Smooth muscle cell (in vitro differentiated cells): ENCODE data around the gene BNIPL. TPM values are rescaled to one million over a fixed set of nuclear protein-coding genes. Genes with fewer than 3 reads are reported as not detected.

Source experiments
- DNase-seq: peaks from one replicate; lab custom pipeline; 2025; ENCODE audit not compliant: unreplicated experiment; lab: John Stamatoyannopoulos, UW
- H2AFZ ChIP-seq: fragments of 200-600 bp; sonication (generic); 2 replicates; pipeline ENCODE4 v1.6.0; 2016; ENCODE audit warnings: antibody characterized with exemption, low read depth, mild to moderate bottlenecking
- H3F3A ChIP-seq: fragments of 200-600 bp; sonication (generic); 2 replicates; pipeline ENCODE4 v1.6.0; 2017; ENCODE audit warnings: antibody characterized with exemption, low read depth
- H3K27ac ChIP-seq: fragments of 200-600 bp; sonication (generic); 2 replicates; pipeline ENCODE4 v1.5.1; 2016; ENCODE audit warnings: low read depth, mild to moderate bottlenecking
- H3K27me3 ChIP-seq: fragments of 200-600 bp; sonication (generic); 2 replicates; pipeline ENCODE4 v1.6.1; 2016; ENCODE audit warnings: low read depth, mild to moderate bottlenecking
- H3K36me3 ChIP-seq: fragments of 200-600 bp; sonication (generic); 2 replicates; pipeline ENCODE4 v1.5.1; 2016; ENCODE audit warnings: low read depth
- H3K4me1 ChIP-seq: fragments of 200-600 bp; sonication (generic); 2 replicates; pipeline ENCODE4 v1.5.1; 2016; ENCODE audit warnings: low read depth
- H3K4me2 ChIP-seq: fragments of 200-600 bp; sonication (generic); 2 replicates; pipeline ENCODE4 v1.6.0; 2016; ENCODE audit warnings: mild to moderate bottlenecking
- H3K4me3 ChIP-seq: fragments of 200-600 bp; sonication (generic); 2 replicates; pipeline ENCODE4 v1.5.1; 2016; ENCODE audit warnings: mild to moderate bottlenecking
- H3K79me2 ChIP-seq: fragments of 200-600 bp; sonication (generic); 2 replicates; pipeline ENCODE4 v1.6.0; 2016; ENCODE audit warnings: low read depth, mild to moderate bottlenecking
- H3K9ac ChIP-seq: fragments of 200-600 bp; sonication (generic); 2 replicates; pipeline ENCODE4 v1.6.0; 2016; ENCODE audit warnings: low read depth
- H3K9me3 ChIP-seq: fragments of 200-600 bp; sonication (generic); replicated peaks from 2 replicates; pipeline ENCODE4 v1.5.1; 2016; ENCODE audit warnings: low read depth
- H4K20me1 ChIP-seq: fragments of 200-600 bp; sonication (generic); 2 replicates; pipeline ENCODE4 v1.6.0; 2016; ENCODE audit warnings: low read depth
- WGBS: methylation state at CpG from one replicate; pipeline ENCODE4 v1.1.7; 2016; ENCODE audit warnings: low lambda C conversion rate; 5-methylcytosine and 5-hydroxymethylcytosine counted together
- polyA plus RNA-seq: library from polyadenylated mRNA; unstranded; fragments of >200 nt; fragmentation: Nextera tagmentation; extraction: Ambion mirVana; gene quantifications from 2 replicates; pipeline ENCODE4 v1.2.1, GENCODE V29; 2016
- total RNA-seq: library from RNA; depleted of rRNA; stranded (reverse); fragments of >200 nt; gene quantifications from 2 replicates; pipeline ENCODE4 v1.2.3, GENCODE V29; 2014
- TF ChIP-seq, protein P1 (sequence below): fragments of 200-600 bp; sonication (generic); IDR thresholded peaks from 2 replicates; pipeline ENCODE4 v1.5.1; 2017; ENCODE audit warnings: borderline replicate concordance, mild to moderate bottlenecking, antibody characterized with exemption; ENCODE audit not compliant: insufficient read depth, poor library complexity, severe bottlenecking

The BNIPL gene
- total and polyA plus RNA-seq, 2 experiments from 2014 or later, result 0.93 to 5.6 TPM

DNA sequence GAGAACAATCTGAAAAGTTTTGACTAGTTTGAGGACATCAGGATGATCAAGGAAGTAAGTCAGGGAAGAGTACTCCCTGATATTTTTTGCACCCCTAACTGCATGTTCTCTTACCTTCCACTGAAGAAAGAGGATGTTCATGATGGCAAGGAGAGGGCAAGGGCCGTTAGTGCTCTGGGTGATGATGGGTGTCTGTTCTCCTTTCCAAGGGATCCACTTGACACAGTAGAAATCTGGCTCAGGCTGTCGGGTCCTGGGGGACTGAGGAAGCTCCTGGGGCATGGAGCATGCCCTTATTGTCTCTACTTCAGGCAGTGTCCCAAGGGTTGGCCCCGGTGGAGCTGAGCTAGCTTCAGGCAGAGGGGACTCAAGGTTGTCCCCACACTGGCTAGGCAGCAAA is 34.3 kb upstream of the BNIPL start:
- Histone ChIP-seq H3K27ac (no peak overlapping the region), H3K36me3 (no peaks in the 10 kb centered on the region), H3K4me1 (peaks cover 15% of the 10 kb centered on the region), H3K79me2 (no peaks in the 10 kb centered on the region), H3K4me2 (no peak overlapping the region), H2AFZ (no peak overlapping the region), H4K20me1 (no peaks in the 10 kb centered on the region), H3K4me3 (no peak overlapping the region), H3K9me3 (no peaks in the 10 kb centered on the region), H3K9ac (no peak overlapping the region), H3F3A (peaks cover 11% of the 10 kb centered on the region), H3K27me3 (no peaks in the 10 kb centered on the region)
- TF ChIP-seq, protein P1, sequence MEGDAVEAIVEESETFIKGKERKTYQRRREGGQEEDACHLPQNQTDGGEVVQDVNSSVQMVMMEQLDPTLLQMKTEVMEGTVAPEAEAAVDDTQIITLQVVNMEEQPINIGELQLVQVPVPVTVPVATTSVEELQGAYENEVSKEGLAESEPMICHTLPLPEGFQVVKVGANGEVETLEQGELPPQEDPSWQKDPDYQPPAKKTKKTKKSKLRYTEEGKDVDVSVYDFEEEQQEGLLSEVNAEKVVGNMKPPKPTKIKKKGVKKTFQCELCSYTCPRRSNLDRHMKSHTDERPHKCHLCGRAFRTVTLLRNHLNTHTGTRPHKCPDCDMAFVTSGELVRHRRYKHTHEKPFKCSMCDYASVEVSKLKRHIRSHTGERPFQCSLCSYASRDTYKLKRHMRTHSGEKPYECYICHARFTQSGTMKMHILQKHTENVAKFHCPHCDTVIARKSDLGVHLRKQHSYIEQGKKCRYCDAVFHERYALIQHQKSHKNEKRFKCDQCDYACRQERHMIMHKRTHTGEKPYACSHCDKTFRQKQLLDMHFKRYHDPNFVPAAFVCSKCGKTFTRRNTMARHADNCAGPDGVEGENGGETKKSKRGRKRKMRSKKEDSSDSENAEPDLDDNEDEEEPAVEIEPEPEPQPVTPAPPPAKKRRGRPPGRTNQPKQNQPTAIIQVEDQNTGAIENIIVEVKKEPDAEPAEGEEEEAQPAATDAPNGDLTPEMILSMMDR, result no peak
- no peak for DNase-seq
- 93% methylated on average over 3 of the region's 3 CpGs for WGBS

DNA sequence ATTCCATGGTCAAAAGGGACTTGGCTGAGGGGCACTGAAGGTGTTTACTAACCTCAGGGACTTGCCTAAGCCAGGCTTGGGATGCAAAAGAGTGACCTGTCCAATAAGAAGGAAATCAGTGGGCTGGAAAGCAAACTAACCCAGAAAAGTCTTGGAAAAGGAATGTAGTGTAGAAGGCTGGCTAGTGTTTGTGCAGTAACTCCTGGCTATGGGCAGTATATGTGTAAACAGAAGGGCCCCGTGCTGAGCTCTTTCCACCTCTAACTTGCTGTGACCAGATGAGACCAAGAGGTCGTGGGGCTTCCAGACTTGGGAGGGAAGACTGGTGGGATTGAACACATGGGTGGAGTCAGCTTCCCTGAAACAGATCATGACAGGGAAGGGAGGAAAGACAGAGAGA is 33.8 kb upstream of the BNIPL start:
- Histone ChIP-seq H3K9ac (no peak overlapping the region), H3K79me2 (no peaks in the 10 kb centered on the region), H3K27me3 (no peaks in the 10 kb centered on the region), H3K4me1 (peaks cover 15% of the 10 kb centered on the region), H3F3A (peaks cover 14% of the 10 kb centered on the region), H4K20me1 (no peaks in the 10 kb centered on the region), H3K36me3 (no peaks in the 10 kb centered on the region), H3K27ac (no peak overlapping the region), H3K4me2 (no peak overlapping the region), H3K4me3 (no peak overlapping the region), H3K9me3 (no peaks in the 10 kb centered on the region), H2AFZ (no peak overlapping the region)
- WGBS, result 64% methylated on average over 2 of the region's 2 CpGs
- TF ChIP-seq, protein P1, result no peak
- DNase-seq, result no peak

DNA sequence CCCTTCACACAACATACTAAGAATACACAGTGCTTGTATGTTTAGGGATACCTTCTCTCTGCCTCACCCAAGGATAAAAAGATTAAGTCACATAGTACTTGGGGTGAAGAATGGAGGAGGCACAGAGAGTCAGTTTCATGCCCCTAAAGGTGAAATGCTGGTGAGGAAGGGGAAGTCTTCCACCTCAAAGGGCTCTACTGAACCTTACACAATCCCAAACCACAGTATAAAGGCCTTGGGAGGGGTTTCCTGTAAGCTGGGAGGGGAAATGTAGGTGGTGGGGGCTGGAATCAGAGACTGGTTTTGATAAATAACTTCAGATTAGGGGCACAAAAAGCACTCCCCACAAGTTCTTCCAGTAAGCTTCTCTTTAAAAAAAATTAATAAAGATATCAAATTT is 33.2 kb upstream of the BNIPL start:
- no peak overlapping the region for H3K4me3 ChIP-seq
- H3K36me3 ChIP-seq, result no peaks in the 10 kb centered on the region
- H3F3A ChIP-seq, result peaks cover 13% of the 10 kb centered on the region
- H3K27me3 ChIP-seq, result no peaks in the 10 kb centered on the region
- DNase-seq, result no peak
- TF ChIP-seq, protein P1, result no peak
- no peaks in the 10 kb centered on the region for H3K9me3 ChIP-seq
- H3K27ac ChIP-seq, result no peak overlapping the region
- H3K4me1 ChIP-seq, result peaks cover 15% of the 10 kb centered on the region
- no peaks in the 10 kb centered on the region for H4K20me1 ChIP-seq
- H2AFZ ChIP-seq, result no peak overlapping the region
- no peak overlapping the region for H3K9ac ChIP-seq
- H3K79me2 ChIP-seq, result no peaks in the 10 kb centered on the region
- H3K4me2 ChIP-seq, result no peak overlapping the region

DNA sequence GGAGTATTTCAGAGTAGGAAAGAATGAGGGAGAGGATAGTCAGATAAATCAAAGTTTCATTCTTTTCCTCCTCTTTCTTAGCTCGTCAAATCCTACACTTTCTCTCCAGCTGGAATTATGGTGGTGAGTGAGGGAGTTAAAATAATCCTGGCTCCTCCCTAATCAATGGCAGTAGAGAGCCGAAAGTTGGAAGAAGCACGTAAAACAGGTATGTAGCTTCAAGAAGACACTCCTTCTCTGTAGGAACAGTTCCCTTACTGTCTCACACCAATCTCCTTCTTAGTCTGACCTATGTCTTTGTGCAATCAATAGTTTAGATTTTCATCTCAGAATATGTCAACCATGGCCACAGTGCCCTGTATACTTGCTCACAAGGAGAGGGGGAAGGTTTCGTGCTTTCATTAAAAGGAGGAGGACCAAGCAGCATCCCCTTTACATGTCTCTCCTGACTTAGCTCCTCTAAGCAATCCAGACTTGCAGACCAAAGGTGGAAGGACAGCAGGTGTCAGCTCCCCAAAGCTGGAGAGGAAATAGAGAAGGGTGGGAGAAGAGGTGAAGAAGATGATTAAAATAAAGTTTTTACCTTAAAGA is 30.6 kb upstream of the BNIPL start:
- Histone ChIP-seq H3K9me3 (no peaks in the 10 kb centered on the region), H2AFZ (peak overlapping the region; percentile 93), H3K79me2 (peaks cover 12% of the 10 kb centered on the region), H3K4me1 (peaks cover 17% of the 10 kb centered on the region), H3K9ac (peak overlapping the region; percentile 92), H3K27ac (peak overlapping the region; percentile 97), H3K4me2 (peak overlapping the region; percentile 90), H3F3A (peaks cover 7% of the 10 kb centered on the region), H4K20me1 (no peaks in the 10 kb centered on the region), H3K27me3 (no peaks in the 10 kb centered on the region), H3K36me3 (no peaks in the 10 kb centered on the region), H3K4me3 (peak overlapping the region; percentile 62)
- TF ChIP-seq, protein P1, result no peak
- WGBS, result 65% methylated on average over 4 of the region's 4 CpGs
- DNase-seq, result no peak
